Keratinocyte (primary cell): Measurements from ENCODE around the gene STEAP3. TPM values are rescaled to one million over a fixed set of nuclear protein-coding genes. Genes with fewer than 3 reads are reported as not detected.

ENCODE experiments used
- DNase-seq: peaks from one replicate; pipeline ENCODE4 v3.0.0-alpha.2; 2011; ENCODE audit warnings: low read depth, missing footprints, low spot score
- FAIRE-seq: peaks from 2 replicates; lab custom pipeline; 2011; peaks lifted over from hg19 to GRCh38; lab: Jason Lieb, UNC
- H2AFZ ChIP-seq: 2 replicates; pipeline ENCODE4 v1.6.0; 2012; ENCODE audit warnings: low read length, control low read depth, inconsistent platforms; ENCODE audit not compliant: control insufficient read depth
- H3K27ac ChIP-seq: 2 replicates; pipeline ENCODE4 v1.5.1; 2011; ENCODE audit warnings: low read length; ENCODE audit not compliant: control insufficient read depth, insufficient read depth
- H3K27me3 ChIP-seq: 3 replicates; pipeline ENCODE4 v1.6.0; 2011; ENCODE audit warnings: low read length; ENCODE audit not compliant: control insufficient read depth, insufficient read depth; ENCODE audit errors: extremely low read depth
- H3K36me3 ChIP-seq, 2 experiments: 2 replicates in 1 of 2; 3 replicates in 1 of 2; pipeline ENCODE4 v1.5.1; 2011; ENCODE audit warnings: low read length in 2 of 2, mild to moderate bottlenecking in 1 of 2; ENCODE audit not compliant: control insufficient read depth in 2 of 2, insufficient read depth in 2 of 2; ENCODE audit errors: extremely low read depth in 1 of 2
- H3K4me1 ChIP-seq: 3 replicates; pipeline ENCODE4 v1.5.1; 2011; ENCODE audit warnings: low read length; ENCODE audit not compliant: control insufficient read depth, insufficient read depth; ENCODE audit errors: extremely low read depth
- H3K4me2 ChIP-seq: 3 replicates; pipeline ENCODE4 v1.6.0; 2011; ENCODE audit warnings: low read depth, low read length; ENCODE audit not compliant: control insufficient read depth, insufficient read depth; ENCODE audit errors: extremely low read depth
- H3K4me3 ChIP-seq, 3 experiments: fragments of 200-600 bp in 1 of 3; sonication (generic) in 1 of 3; 2 replicates in 2 of 3; 3 replicates in 1 of 3; pipeline ENCODE4 v1.5.1; 2011 to 2016; ENCODE audit warnings: low read length in 3 of 3, mild to moderate bottlenecking in 3 of 3, control low read depth in 2 of 3, inconsistent platforms in 1 of 3, low read depth in 1 of 3, mixed read lengths in 1 of 3, mixed run types in 1 of 3, moderate library complexity in 1 of 3; ENCODE audit not compliant: control insufficient read depth in 2 of 3, insufficient read depth in 2 of 3; ENCODE audit errors: extremely low read depth in 1 of 3
- H3K79me2 ChIP-seq: 2 replicates; pipeline ENCODE4 v1.6.0; 2012; ENCODE audit warnings: low read length; ENCODE audit not compliant: control insufficient read depth, insufficient read depth
- H3K9ac ChIP-seq: 3 replicates; pipeline ENCODE4 v1.6.0; 2011; ENCODE audit warnings: low read length; ENCODE audit not compliant: control insufficient read depth, insufficient read depth; ENCODE audit errors: extremely low read depth
- H3K9me1 ChIP-seq: 3 replicates; pipeline ENCODE4 v1.6.0; 2011; ENCODE audit warnings: low read length; ENCODE audit not compliant: control insufficient read depth, insufficient read depth; ENCODE audit errors: extremely low read depth
- H3K9me3 ChIP-seq: 2 replicates; pipeline ENCODE4 v1.5.1; 2012; ENCODE audit warnings: low read depth, low read length; ENCODE audit not compliant: control insufficient read depth
- H4K20me1 ChIP-seq: 3 replicates; pipeline ENCODE4 v1.6.0; 2011; ENCODE audit warnings: low read length; ENCODE audit not compliant: control insufficient read depth, insufficient read depth; ENCODE audit errors: extremely low read depth
- CTCF ChIP-seq, 3 experiments: IDR thresholded peaks in 1 of 3; conservative IDR thresholded peaks in 1 of 3; optimal IDR thresholded peaks in 1 of 3; 2 replicates in 2 of 3; 3 replicates in 1 of 3; pipeline versions ENCODE3 to v1.5.1; 2011; ENCODE audit warnings: low read length in 3 of 3, mild to moderate bottlenecking in 3 of 3, moderate library complexity in 2 of 3, control low read depth in 1 of 3, inconsistent platforms in 1 of 3; ENCODE audit not compliant: insufficient read depth in 2 of 3; ENCODE audit errors: extremely low read depth in 1 of 3
- EZH2 ChIP-seq: IDR thresholded peaks from one replicate; pipeline ENCODE4 v1.6.1; 2012; ENCODE audit warnings: inconsistent platforms, mild to moderate bottlenecking, low read length, moderate library complexity
- dilution Hi-C: fragments of 300-500 bp; cut with MboI; formaldehyde crosslinking; loops from one replicate; pipeline ENCODE4 v1.7.0; 2020; ENCODE audit warnings: low sequenced_read_pairs; ENCODE audit not compliant: extremely low pct_ligation_motif_present
- polyA plus RNA-seq, 5 experiments: library from polyadenylated mRNA; depleted of rRNA in 3 of 5; stranded (reverse) in 3 of 5; stranded (forward) in 1 of 5; unstranded in 1 of 5; fragments of >200 nt; gene quantifications; 1 replicate in 1 of 5; 2 replicates in 3 of 5; 3 replicates in 1 of 5; pipeline versions ENCODE4 v1.2.1 to v1.2.3, GENCODE V29; 2011 to 2012; ENCODE audit warnings: missing spikeins in 2 of 5, low read depth in 1 of 5, low replicate concordance in 1 of 5

Gene STEAP3
- polyA plus RNA-seq, 1 donor (not counting 4 experiments of a cell fraction or from before 2014, with no cell fraction given), result 19.9 TPM

- FAIRE-seq (peak; percentile 34), DNase-seq (no peak)
- H3K9me3 ChIP-seq, result no peaks in the 10 kb centered on the region
- no peak overlapping the region for H2AFZ ChIP-seq
- TF ChIP-seq EZH2 (no peak), CTCF (optimal IDR thresholded peaks at IDR 0.05 in 1 of 3, IDR thresholded peaks at IDR 0.05 in 1 of 3, conservative IDR thresholded peaks at IDR 0.05 in 1 of 3; ENCODE audit: extremely low read depth in 1 of 3, insufficient read depth in 2 of 3, low read length in 3 of 3) (no peak)
- peaks cover 4% of the 10 kb centered on the region for H3K9me1 ChIP-seq
- H3K27me3 ChIP-seq, result no peaks in the 10 kb centered on the region
- no peak overlapping the region for H3K9ac ChIP-seq
- no peaks in the 10 kb centered on the region for H3K36me3 ChIP-seq
- H3K27ac ChIP-seq, result peak overlapping the region; percentile 18
- dilution Hi-C loops, result no loop called here
- H3K4me2 ChIP-seq, result no peak overlapping the region
- H3K4me1 ChIP-seq, result peaks cover 31% of the 10 kb centered on the region
- no peak overlapping the region for H3K4me3 ChIP-seq
- H4K20me1 ChIP-seq, result no peaks in the 10 kb centered on the region
- H3K79me2 ChIP-seq, result no peaks in the 10 kb centered on the region
Measured at GRCh38 chr2:119233326-119234020, 9.8 kb downstream of the STEAP3 start.

GRCh38 chr2:119234021-119235019 lies 10.7 kb downstream of the STEAP3 start:
- Histone ChIP-seq H3K4me1 (peaks cover 31% of the 10 kb centered on the region), H3K9me3 (no peaks in the 10 kb centered on the region), H3K79me2 (no peaks in the 10 kb centered on the region), H2AFZ (no peak overlapping the region), H3K36me3 (peaks cover under 1 to 2% of the 10 kb centered on the region in 2 experiments), H3K27ac (no peak overlapping the region), H3K27me3 (no peaks in the 10 kb centered on the region), H3K9me1 (peaks cover 4% of the 10 kb centered on the region), H3K4me3 (no peak overlapping the region), H3K4me2 (no peak overlapping the region), H4K20me1 (no peaks in the 10 kb centered on the region), H3K9ac (no peak overlapping the region)
- TF ChIP-seq CTCF (optimal IDR thresholded peaks at IDR 0.05 in 1 of 3, IDR thresholded peaks at IDR 0.05 in 1 of 3, conservative IDR thresholded peaks at IDR 0.05 in 1 of 3; ENCODE audit: extremely low read depth in 1 of 3, insufficient read depth in 2 of 3, low read length in 3 of 3) (peak; percentile 34 to 74 (median 44)), EZH2 (no peak)
- FAIRE-seq, result no peak
- dilution Hi-C loops, result no loop called here
- no peak for DNase-seq
